ENCODE measurements around the gene KIR2DL1.
"Not testable (repeated sequence)": the region's sequence is repeated elsewhere in the genome, so short reads cannot be mapped to it uniquely, and the experiment has no call there.

Gene KIR2DL1

GRCh38 chr19:54771018-54771960, 1.7 kb downstream of the KIR2DL1 start:
- not testable (repeated sequence) for DNase-seq

- not testable (repeated sequence) for DNase-seq
Observed at GRCh38 chr19:54772666-54773065, 3.1 kb downstream of the KIR2DL1 start.

GRCh38 chr19:54775095-54775815, 5.7 kb downstream of the KIR2DL1 start:
- DNase-seq: not testable (repeated sequence)

GRCh38 chr19:54775830-54776229, 6.2 kb downstream of the KIR2DL1 start:
- DNase-seq: not testable (repeated sequence)

GRCh38 chr19:54777851-54778250, 8.3 kb downstream of the KIR2DL1 start:
- not testable (repeated sequence) for DNase-seq

- DNase-seq: not testable (repeated sequence)
Observed at GRCh38 chr19:54778896-54779295, 9.3 kb downstream of the KIR2DL1 start.

- not testable (repeated sequence) for DNase-seq
Observed at GRCh38 chr19:54782916-54783315, 13.3 kb downstream of the KIR2DL1 start.

GRCh38 chr19:54786091-54786723, 16.6 kb downstream of the KIR2DL1 start:
- not testable (repeated sequence) for DNase-seq

GRCh38 chr19:54788154-54788553, 18.6 kb downstream of the KIR2DL1 start:
- DNase-seq: not testable (repeated sequence)

GRCh38 chr19:54790711-54791110, 21.1 kb downstream of the KIR2DL1 start:
- DNase-seq: no peak

GRCh38 chr19:54791476-54791875, 21.9 kb downstream of the KIR2DL1 start:
- DNase-seq: no peak

- no peak for DNase-seq
Observed at GRCh38 chr19:54792814-54793213, 23.2 kb downstream of the KIR2DL1 start.

GRCh38 chr19:54795758-54796157, 26.2 kb downstream of the KIR2DL1 start:
- peak; percentile 19 for DNase-seq

- DNase-seq: no peak
Observed at GRCh38 chr19:54803410-54803809, 33.8 kb downstream of the KIR2DL1 start, which contains the start of gene KIR2DL4. TSS of gene KIR2DL4 (plus strand) at chr19:54803610. CDS start at chr19:54803652, 42 bp downstream.

- no peak for DNase-seq
Observed at GRCh38 chr19:54804101-54804500, 34.5 kb downstream of the KIR2DL1 start.

GRCh38 chr19:54804571-54804970, 35.0 kb downstream of the KIR2DL1 start:
- no peak for DNase-seq

- no peak for DNase-seq
Observed at GRCh38 chr19:54805665-54806515, 36.3 kb downstream of the KIR2DL1 start.

- no peak for DNase-seq
Observed at GRCh38 chr19:54806516-54806838, 36.9 kb downstream of the KIR2DL1 start.

GRCh38 chr19:54814571-54814970, 45.0 kb downstream of the KIR2DL1 start:
- DNase-seq: not testable (repeated sequence)

- DNase-seq: not testable (repeated sequence)
Observed at GRCh38 chr19:54816251-54816650, 46.7 kb downstream of the KIR2DL1 start, which contains the start of gene KIR3DL1. TSS of gene KIR3DL1 (plus strand) at chr19:54816468.

- DNase-seq: no peak
Observed at GRCh38 chr19:54817670-54818536, 48.3 kb downstream of the KIR2DL1 start.

All from SIG-M5 (cell line).